ENCODE results near the gene CNIH4. TPM values are rescaled to one million over a fixed set of nuclear protein-coding genes. Genes with fewer than 3 reads are reported as not detected.

CNIH4 gene
- total RNA-seq, 2 experiments from 2014 or later = 24.1 to 28.6 TPM

- H3K36me3 ChIP-seq (ENCODE audit: insufficient read depth, low read length) = peaks cover 42% of the 10 kb centered on the region
- H2AFZ ChIP-seq (ENCODE audit: low read length) = no peak overlapping the region
- DNase-seq (ENCODE audit: low spot score) = no peak
- no peaks in the 10 kb centered on the region for H3K9me2 ChIP-seq (ENCODE audit: insufficient read depth, low read length)
- POLR2A ChIA-PET = interaction anchor here (0.6 kb wide), 1 partner anchor 67 kb away, joined by 4 read pairs; no protein-coding TSS in a partner anchor
- H3K79me2 ChIP-seq (ENCODE audit: insufficient read depth, low read depth, low read length) = no peaks in the 10 kb centered on the region
- TF ChIP-seq EZH2phosphoT487 (IDR thresholded peaks at IDR 0.05; ENCODE audit: borderline replicate concordance, low read depth, low read length) (no peak), CTCF (conservative IDR thresholded peaks at IDR 0.05; ENCODE audit: low read length) (no peak)
- intact Hi-C loops (cut with micrococcal nuclease; ENCODE audit: unreplicated experiment) = no loop called here
- no peaks in the 10 kb centered on the region for H3K9me3 ChIP-seq (ENCODE audit: low read length)
- no peak overlapping the region for H3K4me3 ChIP-seq (ENCODE audit: low read depth, low read length, poor library complexity, severe bottlenecking)
- no TSS peak for BruUV-seq (replicated peaks)
- CTCF ChIA-PET (ENCODE audit: unreplicated experiment) = no interaction called here
- H3K4me1 ChIP-seq (ENCODE audit: insufficient read depth, low read length, poor library complexity, severe bottlenecking) = peaks cover 11% of the 10 kb centered on the region
- no peak overlapping the region for H3K27ac ChIP-seq (ENCODE audit: low read depth, low read length, poor library complexity, severe bottlenecking)
- no peak overlapping the region for H3K4me2 ChIP-seq (ENCODE audit: low read length)
- H4K20me1 ChIP-seq (ENCODE audit: insufficient read depth, low read length) = no peaks in the 10 kb centered on the region
Measured at GRCh38 chr1:224378855-224379631, 22.4 kb downstream of the CNIH4 start.

- TF ChIP-seq EZH2phosphoT487 (IDR thresholded peaks at IDR 0.05; ENCODE audit: borderline replicate concordance, low read depth, low read length) (no peak), CTCF (conservative IDR thresholded peaks at IDR 0.05; ENCODE audit: low read length) (no peak)
- Histone ChIP-seq H2AFZ (ENCODE audit: low read length) (no peak overlapping the region), H3K9me3 (ENCODE audit: low read length) (no peaks in the 10 kb centered on the region), H3K36me3 (ENCODE audit: insufficient read depth, low read length) (peaks cover 34% of the 10 kb centered on the region), H3K4me2 (ENCODE audit: low read length) (peak overlapping the region; percentile 14; the same call in 1 of the 2 replicates), H3K9me2 (ENCODE audit: insufficient read depth, low read length) (no peaks in the 10 kb centered on the region), H3K4me1 (ENCODE audit: insufficient read depth, low read length, poor library complexity, severe bottlenecking) (peaks cover 11% of the 10 kb centered on the region), H4K20me1 (ENCODE audit: insufficient read depth, low read length) (no peaks in the 10 kb centered on the region), H3K4me3 (ENCODE audit: low read depth, low read length, poor library complexity, severe bottlenecking) (no peak overlapping the region), H3K27ac (ENCODE audit: low read depth, low read length, poor library complexity, severe bottlenecking) (no peak overlapping the region), H3K79me2 (ENCODE audit: insufficient read depth, low read depth, low read length) (no peaks in the 10 kb centered on the region)
- no TSS peak for BruUV-seq (replicated peaks)
- ChIA-PET CTCF (ENCODE audit: unreplicated experiment) (no interaction called here), POLR2A (interaction anchor here (0.6 kb wide), 1 partner anchor 84 kb away, joined by 3 read pairs; no protein-coding TSS in a partner anchor)
- intact Hi-C loops (cut with micrococcal nuclease; ENCODE audit: unreplicated experiment) = no loop called here
- peak; percentile 18 for DNase-seq (ENCODE audit: low spot score)
Measured at GRCh38 chr1:224380003-224380402, 23.3 kb downstream of the CNIH4 start.
